Measurements from ENCODE around the gene ADAMTS4.

ADAMTS4 gene

GRCh38 chr1:161137881-161138280, 61.0 kb downstream of the ADAMTS4 start:
- DNase-seq, result no peak
